Calu3 (cell line): ENCODE measurements around the gene SPDYC. TPM values are rescaled to one million over a fixed set of nuclear protein-coding genes. Genes with fewer than 3 reads are reported as not detected.
A peak's percentile ranks its signal among the peaks of the same experiment; 100 is the strongest.

ENCODE experiments used
- BruUV-seq: library from RNA; stranded (reverse); fragments of 400-500 nt; replicated peaks from 2 replicates; lab custom pipeline; 2021; lab: Mats Ljungman, UMichigan
- CTCF ChIA-PET: fragments of 300-600 bp; sonication (Branson Sonifier 250); formaldehyde crosslinking; loops from one replicate; lab custom pipeline; 2022; ENCODE audit warnings: antibody characterized with exemption; lab: Charles Lee
- DNase-seq: peaks from one replicate; pipeline ENCODE4 v3.0.0; 2022
- H3K27ac Mint-ChIP-seq: one replicate; pipeline ENCODE4 v1.8.0; 2022; ENCODE audit warnings: mixed read lengths; ENCODE audit not compliant: unreplicated experiment
- H3K27me3 Mint-ChIP-seq: one replicate; pipeline ENCODE4 v1.8.0; 2022; ENCODE audit warnings: mixed read lengths; ENCODE audit not compliant: unreplicated experiment
- H3K36me3 Mint-ChIP-seq: one replicate; pipeline ENCODE4 v1.8.0; 2022; ENCODE audit warnings: mild to moderate bottlenecking, moderate library complexity, mixed read lengths; ENCODE audit not compliant: insufficient read depth, unreplicated experiment
- H3K4me1 Mint-ChIP-seq: one replicate; pipeline ENCODE4 v1.8.0; 2022; ENCODE audit warnings: mild to moderate bottlenecking, low read depth, mixed read lengths; ENCODE audit not compliant: unreplicated experiment
- H3K4me3 Mint-ChIP-seq: one replicate; pipeline ENCODE4 v1.8.0; 2022; ENCODE audit warnings: mild to moderate bottlenecking, low read depth, moderate library complexity, mixed read lengths; ENCODE audit not compliant: unreplicated experiment
- H3K9me3 Mint-ChIP-seq: one replicate; pipeline ENCODE4 v1.8.0; 2022; ENCODE audit warnings: low read depth, mixed read lengths; ENCODE audit not compliant: unreplicated experiment
- CTCF ChIP-seq: fragments of 200-600 bp; IDR thresholded peaks from one replicate; pipeline ENCODE4 v1.8.0; 2022; ENCODE audit warnings: antibody characterized with exemption; ENCODE audit not compliant: unreplicated experiment
- intact Hi-C: fragments of 100-400 bp; cut with micrococcal nuclease; formaldehyde crosslinking; loops from one replicate; pipeline ENCODE4 v1.10.0; 2022; ENCODE audit not compliant: unreplicated experiment
- total RNA-seq: library from RNA; stranded (reverse); gene quantifications from 2 replicates; pipeline ENCODE4 v1.2.3, GENCODE V29; 2022

The SPDYC gene
- total RNA-seq, 1 experiment from 2014 or later, result not detected

GRCh38 chr11:65181569-65182257, 11.7 kb downstream of the SPDYC start, which contains the start of gene CAPN1:
Gene CAPN1, plus strand, starts transcription at chr11:65181928. Its CDS starts 774 bp downstream, at chr11:65182702.
- Mint-ChIP-seq H3K4me3 (peak within 1 kb of the TSS; percentile 89), H3K27me3 (no peaks in the 10 kb centered on the region), H3K36me3 (peaks cover 56% of the 10 kb centered on the region), H3K4me1 (peaks cover 19% of the 10 kb centered on the region), H3K27ac (peak within 1 kb of the TSS; percentile 52), H3K9me3 (no peaks in the 10 kb centered on the region)
- intact Hi-C loops, result loop anchor here (2.0 to 5.0 kb wide), 3 partner anchors 31 to 69 kb away; partner anchors contain the start of gene TM7SF2
- CTCF ChIA-PET, result interaction anchor here (0.7 to 3.6 kb wide), 8 partner anchors 11 to 133 kb away, joined by 3 to 27 read pairs (median 7); partner anchors contain the start of genes CDC42EP2, FAU, MRPL49 and SPDYC
- TF ChIP-seq CTCF, result no peak
- DNase-seq, result peak; percentile 91
- BruUV-seq, result no TSS peak

GRCh38 chr11:65182258-65183170, 12.5 kb downstream of the SPDYC start:
- BruUV-seq, result no TSS peak
- H3K36me3 Mint-ChIP-seq, result peaks cover 63% of the 10 kb centered on the region
- TF ChIP-seq CTCF, result no peak
- peaks cover 19% of the 10 kb centered on the region for H3K4me1 Mint-ChIP-seq
- intact Hi-C loops, result loop anchor here (5.0 kb wide), 2 partner anchors 45 to 70 kb away; partner anchors contain the start of gene TM7SF2
- no peaks in the 10 kb centered on the region for H3K27me3 Mint-ChIP-seq
- peak overlapping the region; percentile 89 for H3K4me3 Mint-ChIP-seq
- peak; percentile 61 for DNase-seq
- peak overlapping the region; percentile 50 for H3K27ac Mint-ChIP-seq
- no peaks in the 10 kb centered on the region for H3K9me3 Mint-ChIP-seq
- CTCF ChIA-PET, result interaction anchor here (0.7 to 3.6 kb wide), 9 partner anchors 12 to 395 kb away, joined by 3 to 27 read pairs (median 4); partner anchors contain the start of genes CDC42BPG, CDC42EP2, FAU and MRPL49

GRCh38 chr11:65183201-65183891, 13.3 kb downstream of the SPDYC start:
- Mint-ChIP-seq H3K27me3 (no peaks in the 10 kb centered on the region), H3K36me3 (peaks cover 71% of the 10 kb centered on the region), H3K4me3 (peak overlapping the region; percentile 89), H3K9me3 (no peaks in the 10 kb centered on the region), H3K27ac (peak overlapping the region; percentile 77), H3K4me1 (peaks cover 19% of the 10 kb centered on the region)
- peak; percentile 69 for DNase-seq
- no TSS peak for BruUV-seq
- no peak for TF ChIP-seq CTCF
- intact Hi-C loops, result loop anchor here (5.0 kb wide), 2 partner anchors 46 to 71 kb away; partner anchors contain the start of gene TM7SF2
- CTCF ChIA-PET, result interaction anchor here (0.8 to 3.6 kb wide), 5 partner anchors 49 to 396 kb away, joined by 3 to 27 read pairs (median 3); partner anchors contain the start of genes CDC42BPG, SYVN1 and TM7SF2
